ENCODE data around the gene ATR. TPM values are rescaled to one million over a fixed set of nuclear protein-coding genes. Genes with fewer than 3 reads are reported as not detected.
"Not testable (repeated sequence)": the region's sequence is repeated elsewhere in the genome, so short reads cannot be mapped to it uniquely, and the experiment has no call there.

ATR gene
- total RNA-seq, 1 donor: 22.1 TPM

DNA sequence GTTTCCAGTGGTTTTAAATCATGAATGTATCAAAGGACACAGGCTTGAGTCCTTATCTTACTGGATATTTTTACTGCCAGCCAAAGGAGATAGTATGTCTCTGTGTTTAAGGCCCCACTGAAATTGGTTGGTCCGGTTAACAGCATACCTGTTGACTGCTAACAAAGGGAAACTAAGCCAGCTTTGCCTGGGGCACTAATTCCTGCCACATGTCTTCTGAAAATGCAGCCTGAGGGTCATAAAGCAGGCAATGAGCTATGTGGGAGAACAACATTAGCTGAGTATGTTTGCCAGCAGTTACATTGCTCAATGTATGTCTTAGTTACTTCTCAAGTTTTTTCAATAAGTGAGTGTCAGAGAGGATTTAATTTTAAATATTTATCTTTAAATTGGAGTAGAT, 30.1 kb upstream of the ATR start:
- Histone ChIP-seq H3K79me2 (ENCODE audit: insufficient read depth, low read length) (no peaks in the 10 kb centered on the region), H2AFZ (ENCODE audit: low read length) (no peak overlapping the region), H4K20me1 (ENCODE audit: insufficient read depth, low read length) (no peaks in the 10 kb centered on the region), H3K4me2 (ENCODE audit: insufficient read depth, low read length) (no peak overlapping the region), H3K9me3 (ENCODE audit: low read depth, low read length) (no peaks in the 10 kb centered on the region), H3K4me1 (ENCODE audit: insufficient read depth, low read length) (no peaks in the 10 kb centered on the region), H3K4me3 (ENCODE audit: insufficient read depth, low read length) (no peak overlapping the region), H3K27ac (ENCODE audit: low read depth, low read length) (no peak overlapping the region), H3K27me3 (ENCODE audit: insufficient read depth, low read length) (no peaks in the 10 kb centered on the region), H3K36me3 (ENCODE audit: insufficient read depth, low read length) (no peaks in the 10 kb centered on the region)
- no peak for DNase-seq (ENCODE audit: insufficient read length, low spot score, missing footprints)
- TF ChIP-seq, protein P1, sequence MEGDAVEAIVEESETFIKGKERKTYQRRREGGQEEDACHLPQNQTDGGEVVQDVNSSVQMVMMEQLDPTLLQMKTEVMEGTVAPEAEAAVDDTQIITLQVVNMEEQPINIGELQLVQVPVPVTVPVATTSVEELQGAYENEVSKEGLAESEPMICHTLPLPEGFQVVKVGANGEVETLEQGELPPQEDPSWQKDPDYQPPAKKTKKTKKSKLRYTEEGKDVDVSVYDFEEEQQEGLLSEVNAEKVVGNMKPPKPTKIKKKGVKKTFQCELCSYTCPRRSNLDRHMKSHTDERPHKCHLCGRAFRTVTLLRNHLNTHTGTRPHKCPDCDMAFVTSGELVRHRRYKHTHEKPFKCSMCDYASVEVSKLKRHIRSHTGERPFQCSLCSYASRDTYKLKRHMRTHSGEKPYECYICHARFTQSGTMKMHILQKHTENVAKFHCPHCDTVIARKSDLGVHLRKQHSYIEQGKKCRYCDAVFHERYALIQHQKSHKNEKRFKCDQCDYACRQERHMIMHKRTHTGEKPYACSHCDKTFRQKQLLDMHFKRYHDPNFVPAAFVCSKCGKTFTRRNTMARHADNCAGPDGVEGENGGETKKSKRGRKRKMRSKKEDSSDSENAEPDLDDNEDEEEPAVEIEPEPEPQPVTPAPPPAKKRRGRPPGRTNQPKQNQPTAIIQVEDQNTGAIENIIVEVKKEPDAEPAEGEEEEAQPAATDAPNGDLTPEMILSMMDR (IDR thresholded peaks at IDR 0.05; ENCODE audit: extremely low read depth, low read depth, low read length): no peak

DNA sequence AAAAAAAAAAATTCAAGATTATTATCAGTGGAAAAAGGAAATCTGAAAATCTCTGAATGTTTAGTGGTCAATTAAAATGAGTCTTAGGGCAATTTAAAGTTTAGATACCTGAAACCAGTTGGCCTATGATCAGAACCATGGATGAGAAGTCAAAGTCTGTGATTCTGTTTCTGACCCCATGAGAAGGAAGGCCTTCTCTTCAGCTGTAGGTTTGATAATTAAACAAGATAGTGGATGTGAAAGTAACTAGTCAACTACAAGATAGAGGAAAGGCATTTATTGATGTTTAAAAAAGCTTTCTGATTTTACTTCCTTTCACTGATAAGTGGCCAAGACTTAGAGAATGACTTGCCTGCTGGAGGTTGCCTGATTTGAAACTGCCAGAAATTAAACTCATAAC, 26.4 kb upstream of the ATR start:
- H3K27ac ChIP-seq (ENCODE audit: low read depth, low read length): no peak overlapping the region
- no peak overlapping the region for H3K4me2 ChIP-seq (ENCODE audit: insufficient read depth, low read length)
- no peaks in the 10 kb centered on the region for H3K4me1 ChIP-seq (ENCODE audit: insufficient read depth, low read length)
- H3K4me3 ChIP-seq (ENCODE audit: insufficient read depth, low read length): no peak overlapping the region
- H3K27me3 ChIP-seq (ENCODE audit: insufficient read depth, low read length): peaks cover 3% of the 10 kb centered on the region
- H3K36me3 ChIP-seq (ENCODE audit: insufficient read depth, low read length): no peaks in the 10 kb centered on the region
- TF ChIP-seq, protein P1 (IDR thresholded peaks at IDR 0.05; ENCODE audit: extremely low read depth, low read depth, low read length): no peak
- H3K9me3 ChIP-seq (ENCODE audit: low read depth, low read length): no peaks in the 10 kb centered on the region
- no peaks in the 10 kb centered on the region for H3K79me2 ChIP-seq (ENCODE audit: insufficient read depth, low read length)
- DNase-seq (ENCODE audit: insufficient read length, low spot score, missing footprints): no peak
- H4K20me1 ChIP-seq (ENCODE audit: insufficient read depth, low read length): no peaks in the 10 kb centered on the region
- H2AFZ ChIP-seq (ENCODE audit: low read length): no peak overlapping the region

DNA sequence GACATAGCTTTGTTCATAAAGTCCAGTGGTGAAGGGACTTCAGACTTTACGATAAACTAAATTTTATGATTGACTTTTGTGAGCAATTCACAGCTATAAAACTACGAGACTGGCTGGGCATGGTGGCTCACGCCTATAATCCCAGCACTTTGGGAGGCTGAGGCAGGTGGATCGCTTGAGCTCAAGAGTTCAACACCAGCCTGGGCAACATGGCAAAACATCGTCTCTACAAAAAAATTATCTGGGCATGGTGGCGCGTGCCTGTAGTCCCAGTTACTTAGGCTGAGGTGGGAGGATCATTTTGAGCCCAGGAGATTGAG, 24.8 kb upstream of the ATR start:
- H3K4me3 ChIP-seq (ENCODE audit: insufficient read depth, low read length); H3K9me3 ChIP-seq (ENCODE audit: low read depth, low read length); H3K4me2 ChIP-seq (ENCODE audit: insufficient read depth, low read length); H4K20me1 ChIP-seq (ENCODE audit: insufficient read depth, low read length); H3K4me1 ChIP-seq (ENCODE audit: insufficient read depth, low read length); H2AFZ ChIP-seq (ENCODE audit: low read length); H3K36me3 ChIP-seq (ENCODE audit: insufficient read depth, low read length); H3K27ac ChIP-seq (ENCODE audit: low read depth, low read length); DNase-seq (ENCODE audit: insufficient read length, low spot score, missing footprints); H3K27me3 ChIP-seq (ENCODE audit: insufficient read depth, low read length); H3K79me2 ChIP-seq (ENCODE audit: insufficient read depth, low read length): not testable (repeated sequence)

DNA sequence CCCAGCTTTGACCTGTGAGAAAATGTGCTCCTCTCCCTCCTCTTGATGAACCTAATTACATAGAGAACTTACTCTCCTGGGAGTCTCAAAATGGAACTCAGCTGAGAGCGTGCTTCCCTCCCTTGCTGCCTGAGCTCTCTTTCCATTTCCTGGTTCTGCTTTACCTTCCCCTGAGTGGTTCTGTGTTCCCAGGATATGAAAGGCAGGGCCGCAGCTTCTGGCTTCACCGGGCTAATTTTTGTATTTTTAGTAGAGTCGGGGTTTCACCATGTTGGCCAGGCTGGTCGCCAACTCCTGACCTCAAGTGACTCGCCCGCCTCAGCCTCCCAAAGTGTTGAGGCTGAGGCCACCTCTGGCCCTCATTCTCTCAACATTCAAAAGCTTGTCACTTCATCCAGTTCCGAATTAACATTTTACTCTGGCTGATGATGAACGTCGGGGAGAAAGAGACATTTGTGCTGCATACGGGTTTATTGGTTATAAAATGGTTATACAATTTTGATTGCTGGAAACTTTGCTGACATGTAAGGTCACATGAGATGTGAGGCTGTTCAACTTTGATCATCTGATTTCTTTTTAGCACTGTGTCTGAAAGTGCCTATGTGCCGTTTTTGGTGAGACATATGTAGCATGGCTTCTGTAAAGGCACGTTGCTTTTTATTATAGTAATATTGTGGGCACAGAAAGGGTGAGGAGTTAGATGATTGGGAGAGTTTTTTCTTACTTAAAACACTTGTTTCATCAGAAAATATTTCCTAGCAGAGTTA, 24.3 kb upstream of the ATR start:
- no peak overlapping the region for H3K4me3 ChIP-seq (ENCODE audit: insufficient read depth, low read length)
- H3K4me1 ChIP-seq (ENCODE audit: insufficient read depth, low read length): no peaks in the 10 kb centered on the region
- no peaks in the 10 kb centered on the region for H3K9me3 ChIP-seq (ENCODE audit: low read depth, low read length)
- H3K27ac ChIP-seq (ENCODE audit: low read depth, low read length): no peak overlapping the region
- no peaks in the 10 kb centered on the region for H3K79me2 ChIP-seq (ENCODE audit: insufficient read depth, low read length)
- no peak overlapping the region for H3K4me2 ChIP-seq (ENCODE audit: insufficient read depth, low read length)
- DNase-seq (ENCODE audit: insufficient read length, low spot score, missing footprints): no peak
- H3K36me3 ChIP-seq (ENCODE audit: insufficient read depth, low read length): no peaks in the 10 kb centered on the region
- H2AFZ ChIP-seq (ENCODE audit: low read length): peak overlapping the region; percentile 41
- TF ChIP-seq, protein P1 (IDR thresholded peaks at IDR 0.05; ENCODE audit: extremely low read depth, low read depth, low read length): no peak
- peaks cover 3% of the 10 kb centered on the region for H3K27me3 ChIP-seq (ENCODE audit: insufficient read depth, low read length)
- H4K20me1 ChIP-seq (ENCODE audit: insufficient read depth, low read length): no peaks in the 10 kb centered on the region

All from osteoblast (primary cell).